Type B pancreatic cell (in vitro differentiated cells): ENCODE results near the gene AQP9. TPM values are rescaled to one million over a fixed set of nuclear protein-coding genes. Genes with fewer than 3 reads are reported as not detected.

Source experiments
- DNase-seq: peaks from one replicate; pipeline ENCODE4 v3.0.0; 2021; ENCODE audit warnings: mixed read lengths; ENCODE audit not compliant: unreplicated experiment; ENCODE audit errors: extremely low spot score
- H3K27ac Mint-ChIP-seq: 2 replicates; pipeline ENCODE4 v1.8.0; 2021; ENCODE audit warnings: mild to moderate bottlenecking, mixed read lengths
- H3K27me3 Mint-ChIP-seq: 2 replicates; pipeline ENCODE4 v1.8.0; 2021; ENCODE audit warnings: mixed read lengths
- H3K36me3 Mint-ChIP-seq: 2 replicates; pipeline ENCODE4 v1.8.0; 2021; ENCODE audit warnings: mixed read lengths
- H3K4me1 Mint-ChIP-seq: one replicate; pipeline ENCODE4 v1.8.0; 2021; ENCODE audit warnings: mixed read lengths; ENCODE audit not compliant: unreplicated experiment
- H3K4me3 Mint-ChIP-seq: 2 replicates; pipeline ENCODE4 v1.8.0; 2021; ENCODE audit warnings: mild to moderate bottlenecking, mixed read lengths
- H3K9me3 Mint-ChIP-seq: 2 replicates; pipeline ENCODE4 v1.8.0; 2021; ENCODE audit warnings: mixed read lengths
- total RNA-seq: library from RNA; stranded (reverse); gene quantifications from 2 replicates; pipeline ENCODE4 v1.2.1, GENCODE V29; 2021; ENCODE audit warnings: low replicate concordance
- TF ChIP-seq, protein P1 (sequence below): fragments of 200-600 bp; sonication (generic); conservative IDR thresholded peaks from 2 replicates; pipeline ENCODE4 v1.5.0; 2021; ENCODE audit warnings: antibody characterized with exemption, mild to moderate bottlenecking

The AQP9 gene
- total RNA-seq, 1 donor from 2014 or later, result not detected

DNA sequence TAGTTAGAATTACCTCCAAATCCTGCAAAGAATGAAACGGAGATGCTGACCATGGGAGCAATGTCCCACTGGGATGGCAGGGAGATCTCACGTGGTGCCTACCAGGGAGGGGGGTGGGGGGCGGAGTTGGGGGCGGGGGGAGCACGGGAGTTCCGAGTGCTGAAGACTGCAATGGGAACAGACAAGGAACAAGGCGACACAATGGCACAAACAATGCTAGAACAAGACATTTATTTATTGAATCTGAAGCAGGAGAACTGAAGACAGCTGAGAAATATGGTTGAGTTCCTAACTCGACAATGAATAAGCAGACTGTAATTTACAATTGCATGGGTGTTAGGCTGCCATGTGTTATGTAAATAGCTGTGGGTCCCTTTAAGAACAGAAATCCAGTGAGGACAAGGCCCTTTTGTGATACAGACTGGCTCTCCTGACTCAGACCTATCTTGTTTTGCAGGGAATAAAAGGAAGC is 91.2 kb downstream of the AQP9 start:
- Mint-ChIP-seq H3K27me3 (no peaks in the 10 kb centered on the region), H3K9me3 (peaks cover 8% of the 10 kb centered on the region), H3K4me3 (peak overlapping the region; percentile 37), H3K4me1 (peaks cover 36% of the 10 kb centered on the region), H3K36me3 (no peaks in the 10 kb centered on the region), H3K27ac (no peak overlapping the region)
- DNase-seq, result no peak
- TF ChIP-seq, protein P1, sequence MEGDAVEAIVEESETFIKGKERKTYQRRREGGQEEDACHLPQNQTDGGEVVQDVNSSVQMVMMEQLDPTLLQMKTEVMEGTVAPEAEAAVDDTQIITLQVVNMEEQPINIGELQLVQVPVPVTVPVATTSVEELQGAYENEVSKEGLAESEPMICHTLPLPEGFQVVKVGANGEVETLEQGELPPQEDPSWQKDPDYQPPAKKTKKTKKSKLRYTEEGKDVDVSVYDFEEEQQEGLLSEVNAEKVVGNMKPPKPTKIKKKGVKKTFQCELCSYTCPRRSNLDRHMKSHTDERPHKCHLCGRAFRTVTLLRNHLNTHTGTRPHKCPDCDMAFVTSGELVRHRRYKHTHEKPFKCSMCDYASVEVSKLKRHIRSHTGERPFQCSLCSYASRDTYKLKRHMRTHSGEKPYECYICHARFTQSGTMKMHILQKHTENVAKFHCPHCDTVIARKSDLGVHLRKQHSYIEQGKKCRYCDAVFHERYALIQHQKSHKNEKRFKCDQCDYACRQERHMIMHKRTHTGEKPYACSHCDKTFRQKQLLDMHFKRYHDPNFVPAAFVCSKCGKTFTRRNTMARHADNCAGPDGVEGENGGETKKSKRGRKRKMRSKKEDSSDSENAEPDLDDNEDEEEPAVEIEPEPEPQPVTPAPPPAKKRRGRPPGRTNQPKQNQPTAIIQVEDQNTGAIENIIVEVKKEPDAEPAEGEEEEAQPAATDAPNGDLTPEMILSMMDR, result no peak

DNA sequence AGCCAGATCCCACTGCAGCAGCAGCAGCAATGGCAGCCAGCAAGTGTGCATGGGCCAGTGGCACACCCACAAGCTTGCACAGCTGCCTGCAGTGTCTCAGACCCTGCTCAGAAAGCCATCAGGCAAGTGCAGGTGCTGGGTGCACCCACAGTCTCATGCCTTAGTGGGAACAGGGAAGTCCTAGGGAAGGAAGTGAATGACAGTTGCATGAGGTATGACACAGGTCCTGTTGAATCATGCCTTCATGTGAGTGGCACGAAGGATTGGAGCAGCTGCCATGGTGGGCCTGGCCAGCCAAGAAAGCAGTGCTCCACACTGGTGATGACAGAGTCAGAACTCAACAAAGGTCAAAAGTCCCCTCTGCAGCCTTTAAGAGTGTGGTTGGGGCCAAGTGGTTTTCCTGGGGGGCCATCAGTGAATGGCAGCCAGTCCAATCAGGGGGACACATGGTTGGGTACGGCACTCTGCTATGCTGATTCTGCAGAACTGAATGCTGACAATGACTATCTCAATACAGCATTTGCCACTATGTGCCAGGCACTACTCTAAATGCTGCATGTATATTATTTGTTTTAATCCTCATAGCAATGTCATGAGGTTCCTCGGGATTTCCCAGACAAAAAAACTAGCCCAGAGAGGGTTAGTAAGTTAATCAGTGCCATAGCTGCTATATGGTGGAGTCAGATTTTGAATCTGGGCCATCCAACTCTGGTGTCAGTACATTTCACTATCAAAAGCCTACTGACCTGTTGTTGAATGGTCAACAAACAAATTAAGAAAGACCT is 94.3 kb downstream of the AQP9 start:
- Mint-ChIP-seq H3K27ac (no peak overlapping the region), H3K9me3 (peaks cover 11% of the 10 kb centered on the region), H3K4me3 (no peak overlapping the region), H3K4me1 (peaks cover 32% of the 10 kb centered on the region), H3K27me3 (no peaks in the 10 kb centered on the region), H3K36me3 (no peaks in the 10 kb centered on the region)
- TF ChIP-seq, protein P1, result no peak
- DNase-seq, result no peak

DNA sequence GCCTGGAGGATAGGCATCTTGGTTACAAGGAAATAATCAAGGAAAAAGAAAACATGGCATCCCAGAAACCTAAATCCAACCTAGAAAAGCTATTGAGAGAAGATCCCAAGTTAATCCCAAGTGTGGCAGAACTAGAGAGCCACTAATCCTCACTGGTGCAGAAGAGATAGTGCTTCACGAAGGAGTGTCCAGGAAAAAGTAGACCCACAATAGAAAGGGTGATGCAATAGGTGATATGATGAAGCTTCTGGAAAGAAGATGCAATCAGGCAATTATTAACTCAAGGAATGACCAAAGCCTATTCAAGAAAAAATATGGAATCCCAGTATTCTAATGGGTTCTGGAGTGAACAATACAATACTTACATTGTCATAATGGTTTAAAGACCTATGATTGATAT is 95.2 kb downstream of the AQP9 start:
- Mint-ChIP-seq H3K27ac (no peak overlapping the region), H3K4me1 (peaks cover 27% of the 10 kb centered on the region), H3K27me3 (no peaks in the 10 kb centered on the region), H3K9me3 (peaks cover 11% of the 10 kb centered on the region), H3K36me3 (no peaks in the 10 kb centered on the region), H3K4me3 (no peak overlapping the region)
- DNase-seq, result no peak
- TF ChIP-seq, protein P1, result no peak

Other genes with a start within 250 kb of the AQP9 start
- 10.4 and 38.3 TPM in 2 replicates for gene ALDH1A2, start 72.7 kb upstream of the AQP9 start, total RNA-seq